Mesothelial cell of epicardium (in vitro differentiated cells): Measurements from ENCODE around the gene TIFAB. TPM values are rescaled to one million over a fixed set of nuclear protein-coding genes. Genes with fewer than 3 reads are reported as not detected.

ENCODE experiments used
- DNase-seq, 2 experiments: peaks; one replicate each; pipeline ENCODE4 v3.0.0; 2021; ENCODE audit warnings: low spot score in 2 of 2; ENCODE audit not compliant: unreplicated experiment in 2 of 2
- H3K27ac Mint-ChIP-seq: 2 replicates; pipeline ENCODE4 v1.8.0; 2021; ENCODE audit warnings: mixed read lengths
- H3K27me3 Mint-ChIP-seq: 2 replicates; pipeline ENCODE4 v1.8.0; 2021; ENCODE audit warnings: low read depth, mixed read lengths
- H3K36me3 Mint-ChIP-seq: 2 replicates; pipeline ENCODE4 v1.8.0; 2021; ENCODE audit warnings: mixed read lengths
- H3K4me1 Mint-ChIP-seq: 2 replicates; pipeline ENCODE4 v1.8.0; 2021; ENCODE audit warnings: mixed read lengths
- H3K4me3 Mint-ChIP-seq: 2 replicates; pipeline ENCODE4 v1.8.0; 2021; ENCODE audit warnings: mild to moderate bottlenecking, moderate library complexity, mixed read lengths
- H3K9me3 Mint-ChIP-seq: 2 replicates; pipeline ENCODE4 v1.8.0; 2021; ENCODE audit warnings: mixed read lengths
- CTCF ChIP-seq: fragments of 200-600 bp; sonication (generic); IDR thresholded peaks from one replicate; pipeline ENCODE4 v1.5.0; 2021; ENCODE audit warnings: antibody characterized with exemption; ENCODE audit not compliant: unreplicated experiment
- total RNA-seq: library from RNA; stranded (reverse); gene quantifications from 3 replicates; pipeline ENCODE4 v1.2.1, GENCODE V29; 2021

Gene TIFAB
- total RNA-seq, 1 donor from 2014 or later, result not detected

GRCh38 chr5:135483254-135483653 lies 31.1 kb upstream of the TIFAB start:
- Mint-ChIP-seq H3K36me3 (no peaks in the 10 kb centered on the region), H3K9me3 (no peaks in the 10 kb centered on the region), H3K27me3 (peaks cover 66% of the 10 kb centered on the region), H3K27ac (no peak overlapping the region), H3K4me1 (peaks cover 8% of the 10 kb centered on the region), H3K4me3 (no peak overlapping the region)
- DNase-seq, result no peak
- no peak for TF ChIP-seq CTCF

- Mint-ChIP-seq H3K27ac (no peak overlapping the region), H3K36me3 (no peaks in the 10 kb centered on the region), H3K4me1 (no peaks in the 10 kb centered on the region), H3K4me3 (no peak overlapping the region), H3K9me3 (no peaks in the 10 kb centered on the region), H3K27me3 (peaks cover 63% of the 10 kb centered on the region)
- no peak for DNase-seq
- no peak for TF ChIP-seq CTCF
Observed at GRCh38 chr5:135482381-135482933, 30.3 kb upstream of the TIFAB start.

GRCh38 chr5:135481909-135482311 lies 29.8 kb upstream of the TIFAB start:
- TF ChIP-seq CTCF, result no peak
- H3K27me3 Mint-ChIP-seq, result peaks cover 60% of the 10 kb centered on the region
- no peaks in the 10 kb centered on the region for H3K36me3 Mint-ChIP-seq
- no peak for DNase-seq
- H3K4me3 Mint-ChIP-seq, result no peak overlapping the region
- H3K9me3 Mint-ChIP-seq, result no peaks in the 10 kb centered on the region
- H3K27ac Mint-ChIP-seq, result no peak overlapping the region
- peaks cover 2% of the 10 kb centered on the region for H3K4me1 Mint-ChIP-seq

- no peak overlapping the region for H3K27ac Mint-ChIP-seq
- H3K9me3 Mint-ChIP-seq, result no peaks in the 10 kb centered on the region
- peaks cover 60% of the 10 kb centered on the region for H3K27me3 Mint-ChIP-seq
- TF ChIP-seq CTCF, result no peak
- H3K36me3 Mint-ChIP-seq, result no peaks in the 10 kb centered on the region
- peaks cover 5% of the 10 kb centered on the region for H3K4me1 Mint-ChIP-seq
- no peak for DNase-seq
- no peak overlapping the region for H3K4me3 Mint-ChIP-seq
Observed at GRCh38 chr5:135481387-135481786, 29.2 kb upstream of the TIFAB start.

GRCh38 chr5:135480511-135480910 lies 28.4 kb upstream of the TIFAB start:
- H3K9me3 Mint-ChIP-seq, result no peaks in the 10 kb centered on the region
- H3K27ac Mint-ChIP-seq, result no peak overlapping the region

More at GRCh38 chr5:135480511-135480910, 28.4 kb upstream of the TIFAB start:
- no peak overlapping the region for H3K4me3 Mint-ChIP-seq
- peaks cover 5% of the 10 kb centered on the region for H3K4me1 Mint-ChIP-seq
- H3K27me3 Mint-ChIP-seq, result peaks cover 56% of the 10 kb centered on the region
- no peaks in the 10 kb centered on the region for H3K36me3 Mint-ChIP-seq
- DNase-seq, result no peak
- TF ChIP-seq CTCF, result no peak
